Muscle layer of colon (tissue), 2 donors: ENCODE results near the gene CCDC187.

Experiments used
- H3K27ac ChIP-seq: one replicate; pipeline ENCODE4 v1.7.0; 2013; ENCODE audit warnings: low read depth, mild to moderate bottlenecking, low read length, moderate library complexity
- H3K27me3 ChIP-seq, 2 donors: one replicate each; pipeline ENCODE4 v1.7.0; 2013; ENCODE audit warnings: low read length in 2 of 2, mild to moderate bottlenecking in 2 of 2; ENCODE audit not compliant: insufficient read depth in 2 of 2, control insufficient read depth in 1 of 2
- H3K36me3 ChIP-seq: one replicate; pipeline ENCODE4 v1.7.0; 2013; ENCODE audit warnings: mild to moderate bottlenecking, low read length; ENCODE audit not compliant: insufficient read depth
- H3K4me1 ChIP-seq: one replicate; pipeline ENCODE4 v1.7.0; 2013; ENCODE audit warnings: mild to moderate bottlenecking, low read length; ENCODE audit not compliant: insufficient read depth
- H3K4me3 ChIP-seq, 2 donors: one replicate each; pipeline ENCODE4 v1.7.0; 2013; ENCODE audit warnings: low read length in 2 of 2, low read depth in 1 of 2, mild to moderate bottlenecking in 1 of 2, moderate library complexity in 1 of 2
- H3K9ac ChIP-seq: one replicate; pipeline ENCODE4 v1.7.0; 2013; ENCODE audit warnings: low read length
- H3K9me3 ChIP-seq: one replicate; pipeline ENCODE4 v1.7.0; 2013; ENCODE audit warnings: mild to moderate bottlenecking, low read length
- donor health status: abdominal sarcoma.
- donor health status: Adenocarcinoma of cecum.

Gene CCDC187

GRCh38 chr9:136226680-136227407, 77.0 kb downstream of the CCDC187 start:
- H3K9ac ChIP-seq: no peak overlapping the region
- H3K4me3 ChIP-seq: no peak overlapping the region
- H3K4me1 ChIP-seq: no peaks in the 10 kb centered on the region
- no peak overlapping the region for H3K27ac ChIP-seq
- H3K36me3 ChIP-seq: peaks cover 15% of the 10 kb centered on the region
- no peaks in the 10 kb centered on the region for H3K27me3 ChIP-seq
- H3K9me3 ChIP-seq: no peaks in the 10 kb centered on the region

GRCh38 chr9:136225748-136226679, 77.9 kb downstream of the CCDC187 start:
- Histone ChIP-seq H3K27me3 (no peaks in the 10 kb centered on the region), H3K36me3 (peaks cover 19% of the 10 kb centered on the region), H3K4me3 (no peak overlapping the region), H3K9me3 (no peaks in the 10 kb centered on the region), H3K9ac (no peak overlapping the region), H3K27ac (no peak overlapping the region), H3K4me1 (no peaks in the 10 kb centered on the region)

GRCh38 chr9:136225366-136225747, 78.5 kb downstream of the CCDC187 start:
- Histone ChIP-seq H3K9ac (no peak overlapping the region), H3K4me3 (no peak overlapping the region), H3K27me3 (no peaks in the 10 kb centered on the region), H3K4me1 (no peaks in the 10 kb centered on the region), H3K27ac (no peak overlapping the region), H3K36me3 (peaks cover 19% of the 10 kb centered on the region), H3K9me3 (no peaks in the 10 kb centered on the region)

GRCh38 chr9:136223871-136224640, 79.8 kb downstream of the CCDC187 start:
- Histone ChIP-seq H3K36me3 (peaks cover 19% of the 10 kb centered on the region), H3K4me3 (no peak overlapping the region), H3K4me1 (no peaks in the 10 kb centered on the region), H3K27me3 (no peaks in the 10 kb centered on the region), H3K27ac (no peak overlapping the region), H3K9ac (no peak overlapping the region), H3K9me3 (no peaks in the 10 kb centered on the region)

- Histone ChIP-seq H3K4me1 (no peaks in the 10 kb centered on the region), H3K27me3 (no peaks in the 10 kb centered on the region), H3K27ac (no peak overlapping the region), H3K9me3 (no peaks in the 10 kb centered on the region), H3K36me3 (peaks cover 19% of the 10 kb centered on the region), H3K4me3 (no peak overlapping the region), H3K9ac (no peak overlapping the region)
These were observed 81.0 kb downstream of the CCDC187 start for GRCh38 chr9:136222906-136223285.

GRCh38 chr9:136222166-136222905, 81.6 kb downstream of the CCDC187 start:
- no peak overlapping the region for H3K9ac ChIP-seq
- no peaks in the 10 kb centered on the region for H3K9me3 ChIP-seq
- H3K27ac ChIP-seq: no peak overlapping the region
- no peaks in the 10 kb centered on the region for H3K27me3 ChIP-seq
- no peak overlapping the region for H3K4me3 ChIP-seq
- no peaks in the 10 kb centered on the region for H3K4me1 ChIP-seq
- peaks cover 19% of the 10 kb centered on the region for H3K36me3 ChIP-seq

- H3K36me3 ChIP-seq: peaks cover 21% of the 10 kb centered on the region
- no peak overlapping the region for H3K27ac ChIP-seq
- H3K9ac ChIP-seq: no peak overlapping the region
- H3K4me3 ChIP-seq: no peak overlapping the region
- H3K27me3 ChIP-seq: no peaks in the 10 kb centered on the region
- H3K4me1 ChIP-seq: no peaks in the 10 kb centered on the region
- H3K9me3 ChIP-seq: no peaks in the 10 kb centered on the region
These were observed 83.7 kb downstream of the CCDC187 start for GRCh38 chr9:136220017-136220729.

GRCh38 chr9:136219276-136219675, 84.6 kb downstream of the CCDC187 start:
- no peak overlapping the region for H3K9ac ChIP-seq
- H3K9me3 ChIP-seq: no peaks in the 10 kb centered on the region
- H3K4me3 ChIP-seq: no peak overlapping the region
- no peak overlapping the region for H3K27ac ChIP-seq
- H3K27me3 ChIP-seq: no peaks in the 10 kb centered on the region
- peaks cover 29% of the 10 kb centered on the region for H3K36me3 ChIP-seq
- H3K4me1 ChIP-seq: no peaks in the 10 kb centered on the region

GRCh38 chr9:136218673-136219072, 85.2 kb downstream of the CCDC187 start:
- H3K4me1 ChIP-seq: no peaks in the 10 kb centered on the region
- no peak overlapping the region for H3K4me3 ChIP-seq
- H3K9ac ChIP-seq: no peak overlapping the region
- H3K36me3 ChIP-seq: peaks cover 28% of the 10 kb centered on the region
- no peaks in the 10 kb centered on the region for H3K9me3 ChIP-seq
- H3K27ac ChIP-seq: no peak overlapping the region
- H3K27me3 ChIP-seq: no peaks in the 10 kb centered on the region

- Histone ChIP-seq H3K27me3 (no peaks in the 10 kb centered on the region), H3K4me1 (no peaks in the 10 kb centered on the region), H3K4me3 (no peak overlapping the region), H3K9me3 (no peaks in the 10 kb centered on the region), H3K9ac (no peak overlapping the region), H3K36me3 (peaks cover 28% of the 10 kb centered on the region), H3K27ac (no peak overlapping the region)
These were observed 85.6 kb downstream of the CCDC187 start for GRCh38 chr9:136218271-136218670.
